Keratinocyte (primary cell): ENCODE results near the gene VAMP4.

ENCODE experiments used
- CTCF ChIP-seq, 3 experiments: IDR thresholded peaks in 1 of 3; conservative IDR thresholded peaks in 1 of 3; optimal IDR thresholded peaks in 1 of 3; 2 replicates in 2 of 3; 3 replicates in 1 of 3; pipeline versions ENCODE3 to v1.5.1; 2011; ENCODE audit warnings: low read length in 3 of 3, mild to moderate bottlenecking in 3 of 3, moderate library complexity in 2 of 3, control low read depth in 1 of 3, inconsistent platforms in 1 of 3; ENCODE audit not compliant: insufficient read depth in 2 of 3; ENCODE audit errors: extremely low read depth in 1 of 3
- EZH2 ChIP-seq: IDR thresholded peaks from one replicate; pipeline ENCODE4 v1.6.1; 2012; ENCODE audit warnings: inconsistent platforms, mild to moderate bottlenecking, low read length, moderate library complexity

- TF ChIP-seq CTCF (optimal IDR thresholded peaks at IDR 0.05 in 1 of 3, IDR thresholded peaks at IDR 0.05 in 1 of 3, conservative IDR thresholded peaks at IDR 0.05 in 1 of 3; ENCODE audit: extremely low read depth in 1 of 3, insufficient read depth in 2 of 3, low read length in 3 of 3) (no peak), EZH2 (no peak)
Observed at GRCh38 chr1:171754353-171754705, 12.5 kb upstream of the VAMP4 start.
